GM23248 (cell line): ENCODE measurements around the gene TBC1D2B. TPM values are rescaled to one million over a fixed set of nuclear protein-coding genes. Genes with fewer than 3 reads are reported as not detected.

Experiments used
- DNase-seq: peaks from one replicate; pipeline ENCODE4 v3.0.0-alpha.2; 2015
- H2AFZ ChIP-seq: fragments of 200-600 bp; sonication (generic); 2 replicates; pipeline ENCODE4 v1.6.1; 2016; ENCODE audit warnings: antibody characterized with exemption
- H3F3A ChIP-seq: fragments of 200-600 bp; sonication (generic); 2 replicates; pipeline ENCODE4 v1.6.1; 2016; ENCODE audit warnings: mild to moderate bottlenecking, antibody characterized with exemption, mixed run types; ENCODE audit not compliant: insufficient read depth
- H3K27ac ChIP-seq: fragments of 200-600 bp; sonication (generic); 2 replicates; pipeline ENCODE4 v1.5.1; 2016; ENCODE audit warnings: mild to moderate bottlenecking
- H3K27me3 ChIP-seq: fragments of 200-600 bp; sonication (generic); replicated peaks from 2 replicates; pipeline ENCODE4 v1.6.1; 2016; ENCODE audit warnings: mild to moderate bottlenecking; ENCODE audit not compliant: insufficient read depth
- H3K36me3 ChIP-seq: fragments of 200-600 bp; sonication (generic); 2 replicates; pipeline ENCODE4 v1.6.1; 2016; ENCODE audit warnings: low read depth, mild to moderate bottlenecking
- H3K4me1 ChIP-seq: fragments of 200-600 bp; sonication (generic); 2 replicates; pipeline ENCODE4 v1.6.1; 2016; ENCODE audit warnings: mild to moderate bottlenecking; ENCODE audit not compliant: insufficient read depth
- H3K4me2 ChIP-seq: fragments of 200-600 bp; sonication (generic); one replicate; pipeline ENCODE4 v1.6.1; 2016; ENCODE audit warnings: mild to moderate bottlenecking; ENCODE audit not compliant: unreplicated experiment
- H3K4me3 ChIP-seq: fragments of 200-600 bp; sonication (generic); 2 replicates; pipeline ENCODE4 v1.5.1; 2016; ENCODE audit warnings: mild to moderate bottlenecking
- H3K79me2 ChIP-seq: fragments of 200-600 bp; sonication (generic); 2 replicates; pipeline ENCODE4 v1.6.1; 2016; ENCODE audit warnings: mild to moderate bottlenecking; ENCODE audit not compliant: insufficient read depth
- H3K9ac ChIP-seq: fragments of 200-600 bp; sonication (generic); 2 replicates; pipeline ENCODE4 v1.6.1; 2016; ENCODE audit warnings: mild to moderate bottlenecking
- H3K9me2 ChIP-seq: fragments of 200-600 bp; sonication (generic); 2 replicates; pipeline ENCODE4 v1.6.1; 2016; ENCODE audit warnings: mixed run types, mild to moderate bottlenecking, moderate library complexity; ENCODE audit not compliant: insufficient read depth
- H3K9me3 ChIP-seq: fragments of 200-600 bp; sonication (generic); one replicate; pipeline ENCODE4 v1.6.1; 2017; ENCODE audit warnings: low read depth
- H4K20me1 ChIP-seq: fragments of 200-600 bp; sonication (generic); 2 replicates; pipeline ENCODE4 v1.6.0; 2016; ENCODE audit not compliant: insufficient read depth
- EZH2 ChIP-seq: fragments of 200-600 bp; sonication (generic); IDR thresholded peaks from 2 replicates; pipeline ENCODE4 v1.6.1; 2018; ENCODE audit warnings: antibody characterized with exemption, mild to moderate bottlenecking; ENCODE audit not compliant: insufficient read depth, poor library complexity, severe bottlenecking
- EZH2phosphoT487 ChIP-seq: fragments of 200-600 bp; sonication (generic); IDR thresholded peaks from 2 replicates; pipeline ENCODE4 v1.6.1; 2018; ENCODE audit warnings: antibody characterized with exemption, moderate library complexity, mild to moderate bottlenecking, low read depth; ENCODE audit not compliant: insufficient read depth
- WGBS, 2 experiments: methylation state at CpG; one replicate each; pipeline ENCODE4 v1.1.6; 2015 to 2017; ENCODE audit warnings: low lambda C conversion rate in 2 of 2, low coverage in 1 of 2; ENCODE audit errors: missing lambda C conversion rate in 2 of 2; 5-methylcytosine and 5-hydroxymethylcytosine counted together
- in situ Hi-C: fragments of 300-500 bp; cut with MboI; formaldehyde crosslinking; loops from 2 replicates; pipeline ENCODE4 v1.15.0; 2020
- polyA plus RNA-seq: library from polyadenylated mRNA; unstranded; fragments of >200 nt; fragmentation: Nextera tagmentation; extraction: Ambion mirVana; gene quantifications from 2 replicates; pipeline ENCODE4 v1.2.1, GENCODE V29; 2016
- total RNA-seq: library from RNA; depleted of rRNA; stranded (reverse); fragments of >200 nt; shearing (Covaris generic); gene quantifications from 2 replicates; pipeline ENCODE4 v1.2.3, GENCODE V29; 2014

The TBC1D2B gene
- total and polyA plus RNA-seq, 2 experiments from 2014 or later: 11.1 to 40.5 TPM

DNA sequence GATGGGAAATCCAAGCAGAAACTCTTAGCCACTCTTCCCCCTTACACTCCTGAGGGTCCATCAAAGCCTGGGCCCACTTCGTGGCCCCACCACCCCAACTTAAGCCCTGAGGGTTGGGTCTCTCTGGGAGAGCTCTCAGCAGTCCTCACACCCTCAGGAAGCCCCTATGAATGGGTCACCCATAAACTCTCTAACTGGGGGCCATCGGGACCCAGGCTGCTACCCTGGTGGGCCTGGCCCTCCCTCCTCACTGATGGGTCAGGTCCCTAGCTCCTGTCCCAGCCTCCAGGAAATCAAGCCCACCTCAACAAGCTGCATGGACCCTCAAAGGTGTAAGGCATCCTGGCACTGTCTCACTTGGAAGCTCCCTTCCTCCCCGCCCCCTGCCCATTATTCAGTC is 34.3 kb upstream of the TBC1D2B start:
- H3K27me3 ChIP-seq: no peaks in the 10 kb centered on the region
- H3K4me2 ChIP-seq: no peak overlapping the region
- no peaks in the 10 kb centered on the region for H3K36me3 ChIP-seq
- H3K79me2 ChIP-seq: no peaks in the 10 kb centered on the region
- no peak overlapping the region for H3K9ac ChIP-seq
- H3K4me3 ChIP-seq: no peak overlapping the region
- no peaks in the 10 kb centered on the region for H3K4me1 ChIP-seq
- no peak overlapping the region for H2AFZ ChIP-seq
- no peak for DNase-seq
- no peak overlapping the region for H3K27ac ChIP-seq
- TF ChIP-seq EZH2: no peak
- TF ChIP-seq EZH2phosphoT487: no peak
- WGBS, 2 experiments: 59 to 73% methylated on average over 3 of the region's 3 CpGs
- no peaks in the 10 kb centered on the region for H3F3A ChIP-seq
- in situ Hi-C loops: loop anchor here (5.0 kb wide), 1 partner anchor 131 kb away; no protein-coding TSS in a partner anchor
- H4K20me1 ChIP-seq: no peaks in the 10 kb centered on the region
- no peaks in the 10 kb centered on the region for H3K9me3 ChIP-seq
- H3K9me2 ChIP-seq: no peaks in the 10 kb centered on the region

- Histone ChIP-seq H3K9ac (no peak overlapping the region), H3K4me1 (no peaks in the 10 kb centered on the region), H3K9me2 (no peaks in the 10 kb centered on the region), H3K27me3 (no peaks in the 10 kb centered on the region), H2AFZ (no peak overlapping the region), H3K36me3 (no peaks in the 10 kb centered on the region), H3K9me3 (no peaks in the 10 kb centered on the region), H3K79me2 (no peaks in the 10 kb centered on the region), H3K27ac (no peak overlapping the region), H4K20me1 (no peaks in the 10 kb centered on the region), H3K4me2 (no peak overlapping the region), H3F3A (no peaks in the 10 kb centered on the region), H3K4me3 (no peak overlapping the region)
- 79 to 85% methylated on average over 10 of the region's 10 CpGs for WGBS, 2 experiments
- in situ Hi-C loops: loop anchor here (5.0 kb wide), 1 partner anchor 131 kb away; no protein-coding TSS in a partner anchor
- DNase-seq: no peak
- TF ChIP-seq EZH2phosphoT487: no peak
- no peak for TF ChIP-seq EZH2
These were observed 33.5 kb upstream of the TBC1D2B start for GRCh38 chr15:78110916-78111475.

- in situ Hi-C loops: loop anchor here (5.0 kb wide), 1 partner anchor 132 kb away; no protein-coding TSS in a partner anchor
- H3K4me2 ChIP-seq: no peak overlapping the region
- no peaks in the 10 kb centered on the region for H3K79me2 ChIP-seq
- TF ChIP-seq EZH2phosphoT487: no peak
- TF ChIP-seq EZH2: no peak
- H3K36me3 ChIP-seq: no peaks in the 10 kb centered on the region
- WGBS, 2 experiments: 76 to 79% methylated on average over 6 of the region's 6 CpGs
- no peaks in the 10 kb centered on the region for H3F3A ChIP-seq
- no peaks in the 10 kb centered on the region for H3K9me2 ChIP-seq
- no peak for DNase-seq
- no peak overlapping the region for H3K9ac ChIP-seq
- no peaks in the 10 kb centered on the region for H3K9me3 ChIP-seq
- no peaks in the 10 kb centered on the region for H4K20me1 ChIP-seq
- H2AFZ ChIP-seq: no peak overlapping the region
- no peak overlapping the region for H3K27ac ChIP-seq
- H3K4me1 ChIP-seq: no peaks in the 10 kb centered on the region
- H3K4me3 ChIP-seq: no peak overlapping the region
- H3K27me3 ChIP-seq: no peaks in the 10 kb centered on the region
These were observed 32.6 kb upstream of the TBC1D2B start for GRCh38 chr15:78110096-78110495.

- Histone ChIP-seq H3K4me1 (no peaks in the 10 kb centered on the region), H3K9me3 (no peaks in the 10 kb centered on the region), H3F3A (no peaks in the 10 kb centered on the region), H3K4me3 (no peak overlapping the region), H2AFZ (no peak overlapping the region), H3K79me2 (no peaks in the 10 kb centered on the region), H3K36me3 (no peaks in the 10 kb centered on the region), H3K9me2 (no peaks in the 10 kb centered on the region), H3K9ac (no peak overlapping the region), H3K27me3 (no peaks in the 10 kb centered on the region), H3K4me2 (no peak overlapping the region), H3K27ac (no peak overlapping the region), H4K20me1 (no peaks in the 10 kb centered on the region)
- 81 to 84% methylated on average over 12 of the region's 12 CpGs for WGBS, 2 experiments
- TF ChIP-seq EZH2phosphoT487 (no peak), EZH2 (no peak)
- DNase-seq: no peak
- in situ Hi-C loops: loop anchor here (5.0 kb wide), 1 partner anchor 142 kb away; no protein-coding TSS in a partner anchor
These were observed 31.6 kb upstream of the TBC1D2B start for GRCh38 chr15:78109156-78109555.
